Measurements from ENCODE around the gene PSMD2.

Gene PSMD2

GRCh38 chr3:184255291-184256039 is 43.6 kb upstream of the PSMD2 start:
- Histone ChIP-seq H3K9ac (ENCODE audit: low read length) (no peak overlapping the region), H2AFZ (ENCODE audit: low read length) (no peak overlapping the region), H3F3A (ENCODE audit: insufficient read depth, low read length) (peaks cover 4% of the 10 kb centered on the region), H3K4me3 (ENCODE audit: low read length) (no peak overlapping the region), H3K36me3 (replicated peaks; ENCODE audit: insufficient read depth, low read length) (no peaks in the 10 kb centered on the region), H3K9me2 (replicated peaks; ENCODE audit: insufficient read depth, low read length) (no peaks in the 10 kb centered on the region), H3K4me2 (ENCODE audit: low read depth, low read length) (no peak overlapping the region), H3K27ac (ENCODE audit: low read length) (no peak overlapping the region), H3K9me3 (replicated peaks; ENCODE audit: insufficient read depth, low read length) (no peaks in the 10 kb centered on the region), H4K20me1 (ENCODE audit: insufficient read depth, low read length) (peaks cover 4% of the 10 kb centered on the region), H3K79me2 (ENCODE audit: low read length) (peaks cover 6% of the 10 kb centered on the region; the same call in 1 of the 2 replicates), H3K4me1 (ENCODE audit: low read length) (peaks cover 5% of the 10 kb centered on the region), H3K27me3 (replicated peaks; ENCODE audit: insufficient read depth, low read length) (peaks cover 5% of the 10 kb centered on the region)
- DNase-seq: no peak
- TF ChIP-seq EZH2phosphoT487 (IDR thresholded peaks at IDR 0.05; ENCODE audit: low read length): no peak
- no peak for TF ChIP-seq EZH2 (optimal IDR thresholded peaks at IDR 0.05; ENCODE audit: low read depth, low read length)
- no peak for TF ChIP-seq CTCF (IDR thresholded peaks at IDR 0.05; ENCODE audit: low read length)

- Histone ChIP-seq H3K27ac (ENCODE audit: low read length) (no peak overlapping the region), H4K20me1 (ENCODE audit: insufficient read depth, low read length) (peaks cover 7% of the 10 kb centered on the region), H3K4me2 (ENCODE audit: low read depth, low read length) (no peak overlapping the region), H3F3A (ENCODE audit: insufficient read depth, low read length) (peaks cover 7% of the 10 kb centered on the region), H3K9me2 (replicated peaks; ENCODE audit: insufficient read depth, low read length) (no peaks in the 10 kb centered on the region), H3K4me3 (ENCODE audit: low read length) (no peak overlapping the region), H3K79me2 (ENCODE audit: low read length) (no peaks in the 10 kb centered on the region), H3K4me1 (ENCODE audit: low read length) (peaks cover 10% of the 10 kb centered on the region), H3K9ac (ENCODE audit: low read length) (no peak overlapping the region), H2AFZ (ENCODE audit: low read length) (no peak overlapping the region), H3K36me3 (replicated peaks; ENCODE audit: insufficient read depth, low read length) (no peaks in the 10 kb centered on the region), H3K27me3 (replicated peaks; ENCODE audit: insufficient read depth, low read length) (peaks cover 13% of the 10 kb centered on the region), H3K9me3 (replicated peaks; ENCODE audit: insufficient read depth, low read length) (no peaks in the 10 kb centered on the region)
- TF ChIP-seq EZH2phosphoT487 (IDR thresholded peaks at IDR 0.05; ENCODE audit: low read length) (no peak), CTCF (IDR thresholded peaks at IDR 0.05; ENCODE audit: low read length) (no peak), EZH2 (optimal IDR thresholded peaks at IDR 0.05; ENCODE audit: low read depth, low read length) (no peak)
- no peak for DNase-seq
Measured at GRCh38 chr3:184257083-184257915, 41.7 kb upstream of the PSMD2 start.

GRCh38 chr3:184258926-184259325 is 40.1 kb upstream of the PSMD2 start:
- Histone ChIP-seq H3K27me3 (replicated peaks; ENCODE audit: insufficient read depth, low read length) (peaks cover 24% of the 10 kb centered on the region), H2AFZ (ENCODE audit: low read length) (no peak overlapping the region), H3K9ac (ENCODE audit: low read length) (no peak overlapping the region), H3K4me1 (ENCODE audit: low read length) (peaks cover 10% of the 10 kb centered on the region), H3K9me3 (replicated peaks; ENCODE audit: insufficient read depth, low read length) (no peaks in the 10 kb centered on the region), H3K36me3 (replicated peaks; ENCODE audit: insufficient read depth, low read length) (no peaks in the 10 kb centered on the region), H4K20me1 (ENCODE audit: insufficient read depth, low read length) (peaks cover 7% of the 10 kb centered on the region), H3K9me2 (replicated peaks; ENCODE audit: insufficient read depth, low read length) (no peaks in the 10 kb centered on the region), H3K4me3 (ENCODE audit: low read length) (no peak overlapping the region), H3K27ac (ENCODE audit: low read length) (no peak overlapping the region), H3K4me2 (ENCODE audit: low read depth, low read length) (no peak overlapping the region), H3F3A (ENCODE audit: insufficient read depth, low read length) (peaks cover 7% of the 10 kb centered on the region), H3K79me2 (ENCODE audit: low read length) (no peaks in the 10 kb centered on the region)
- no peak for DNase-seq
- TF ChIP-seq EZH2 (optimal IDR thresholded peaks at IDR 0.05; ENCODE audit: low read depth, low read length) (no peak), EZH2phosphoT487 (IDR thresholded peaks at IDR 0.05; ENCODE audit: low read length) (no peak), CTCF (IDR thresholded peaks at IDR 0.05; ENCODE audit: low read length) (no peak)
